SK-N-SH (cell line): ENCODE data around the gene LRFN4. TPM values are rescaled to one million over a fixed set of nuclear protein-coding genes. Genes with fewer than 3 reads are reported as not detected.

Experiments used
- CTCF ChIA-PET: fragments of 300-600, 350-600 bp; formaldehyde crosslinking; extraction: SDS; loops from one replicate; lab custom pipeline; 2021; lab: Yijun Ruan, JAX
- POLR2A ChIA-PET: fragments of 350-600 bp; sonication (Branson Sonifier 250); formaldehyde crosslinking; extraction: SDS; loops from one replicate; lab custom pipeline; 2020; ENCODE audit warnings: antibody characterized with exemption, inconsistent platforms; lab: Yijun Ruan, JAX
- DNase-seq: peaks from one replicate; pipeline ENCODE4 v3.0.0; 2012
- H2AFZ ChIP-seq: fragments of 200-600 bp; sonication (generic); 2 replicates; pipeline ENCODE4 v1.8.1; 2016; ENCODE audit warnings: antibody characterized with exemption, mild to moderate bottlenecking, low read depth
- H3F3A ChIP-seq: fragments of 200-600 bp; sonication (generic); replicated peaks from 2 replicates; pipeline ENCODE3; 2016; ENCODE audit warnings: antibody characterized with exemption, mild to moderate bottlenecking; ENCODE audit not compliant: insufficient read depth
- H3K27ac ChIP-seq, 2 experiments: fragments of 200-500 bp in 1 of 2; fragments of 200-600 bp in 1 of 2; sonication (Bioruptor generic) in 1 of 2; sonication (generic), shearing (Covaris generic) in 1 of 2; 2 replicates each; pipeline versions ENCODE4 v1.5.1 to v1.6.1; 2014 to 2016; ENCODE audit warnings: low read depth in 2 of 2, inconsistent platforms in 1 of 2, low read length in 1 of 2, mild to moderate bottlenecking in 1 of 2, mixed read lengths in 1 of 2
- H3K27me3 ChIP-seq: fragments of 200-600 bp; sonication (generic), shearing (Covaris generic); 2 replicates; pipeline ENCODE4 v1.6.1; 2016; ENCODE audit warnings: mixed run types; ENCODE audit not compliant: insufficient read depth
- H3K36me3 ChIP-seq, 2 experiments: fragments of 200-500 bp in 1 of 2; fragments of 200-600 bp in 1 of 2; sonication (Bioruptor generic) in 1 of 2; sonication (generic) in 1 of 2; replicated peaks in 1 of 2; 2 replicates each; pipeline versions ENCODE3 to v1.5.1; 2014 to 2016; ENCODE audit warnings: low read length in 1 of 2, mild to moderate bottlenecking in 1 of 2; ENCODE audit not compliant: insufficient read depth in 2 of 2, control insufficient read depth in 1 of 2
- H3K4me1 ChIP-seq, 2 experiments: fragments of 200-500 bp in 1 of 2; fragments of 200-600 bp in 1 of 2; sonication (Bioruptor generic) in 1 of 2; sonication (generic), shearing (Covaris generic) in 1 of 2; 2 replicates each; pipeline versions ENCODE4 v1.5.1 to v1.6.1; 2014 to 2016; ENCODE audit warnings: low read depth in 1 of 2, low read length in 1 of 2, mixed run types in 1 of 2; ENCODE audit not compliant: insufficient read depth in 2 of 2, control insufficient read depth in 1 of 2
- H3K4me2 ChIP-seq: fragments of 200-600 bp; sonication (generic), shearing (Covaris generic); 2 replicates; pipeline ENCODE4 v1.6.1; 2017; ENCODE audit warnings: mixed run types
- H3K4me3 ChIP-seq, 2 experiments: fragments of 200-500 bp in 1 of 2; fragments of 200-600 bp in 1 of 2; sonication (Bioruptor generic) in 1 of 2; sonication (generic), shearing (Covaris generic) in 1 of 2; 2 replicates each; pipeline versions ENCODE4 v1.5.1 to v1.8.1; 2014 to 2016; ENCODE audit warnings: low read depth in 2 of 2, inconsistent platforms in 1 of 2, low read length in 1 of 2, mild to moderate bottlenecking in 1 of 2, mixed read lengths in 1 of 2, moderate library complexity in 1 of 2
- H3K79me2 ChIP-seq: fragments of 200-600 bp; sonication (generic); 2 replicates; pipeline ENCODE4 v1.8.1; 2017; ENCODE audit warnings: mild to moderate bottlenecking; ENCODE audit not compliant: insufficient read depth
- H3K9ac ChIP-seq: fragments of 200-600 bp; sonication (generic); 2 replicates; pipeline ENCODE4 v1.6.1; 2017; ENCODE audit warnings: mixed run types
- H3K9me2 ChIP-seq: fragments of 200-600 bp; sonication (generic); 2 replicates; pipeline ENCODE4 v1.6.1; 2017; ENCODE audit warnings: mixed run types
- H3K9me3 ChIP-seq: fragments of 200-600 bp; sonication (generic); 2 replicates; pipeline ENCODE4 v1.6.1; 2017; ENCODE audit warnings: mixed run types, mild to moderate bottlenecking, moderate library complexity
- H4K20me1 ChIP-seq: fragments of 200-600 bp; sonication (generic); 2 replicates; pipeline ENCODE4 v1.6.1; 2017; ENCODE audit warnings: mild to moderate bottlenecking, mixed run types; ENCODE audit not compliant: insufficient read depth
- ELF1 ChIP-seq: IDR thresholded peaks from 2 replicates; pipeline ENCODE4 v1.4.0; 2012
- FOSL2 ChIP-seq: IDR thresholded peaks from 2 replicates; pipeline ENCODE4 v1.4.0; 2012; ENCODE audit warnings: low read depth, mild to moderate bottlenecking, moderate library complexity, borderline replicate concordance
- FOXJ3 ChIP-seq: sonication (generic); formaldehyde crosslinking; IDR thresholded peaks from 2 replicates; pipeline ENCODE4 v1.5.1; 2020; ENCODE audit warnings: mild to moderate bottlenecking, missing genetic modification reagents
- FOXM1 ChIP-seq: IDR thresholded peaks from 2 replicates; pipeline ENCODE4 v1.4.0; 2012; ENCODE audit warnings: low read depth, mild to moderate bottlenecking
- MXI1 ChIP-seq: IDR thresholded peaks from 2 replicates; pipeline ENCODE4 v1.6.1; 2012; ENCODE audit warnings: mild to moderate bottlenecking, low read depth, low read length, improper control_type of control experiment
- NFIC ChIP-seq: IDR thresholded peaks from 2 replicates; pipeline ENCODE4 v1.4.0; 2012; ENCODE audit warnings: borderline replicate concordance
- POLR2AphosphoS5 ChIP-seq: IDR thresholded peaks from 2 replicates; pipeline ENCODE4 v1.6.1; 2012; ENCODE audit warnings: low read depth, low read length
- RXRA ChIP-seq: IDR thresholded peaks from 2 replicates; pipeline ENCODE4 v1.4.0; 2012; ENCODE audit warnings: low read depth, mild to moderate bottlenecking, borderline replicate concordance
- SMC3 ChIP-seq: IDR thresholded peaks from 2 replicates; pipeline ENCODE4 v1.6.1; 2012; ENCODE audit warnings: low read depth, low read length, improper control_type of control experiment
- TAF1 ChIP-seq: IDR thresholded peaks from 2 replicates; pipeline ENCODE4 v1.6.1; 2012; ENCODE audit warnings: low read depth, mild to moderate bottlenecking, low read length, moderate library complexity, borderline replicate concordance
- TCF12 ChIP-seq: IDR thresholded peaks from 2 replicates; pipeline ENCODE4 v1.4.0; 2012
- WGBS: methylation state at CpG from one replicate; pipeline ENCODE4 v1.1.6; 2017; ENCODE audit warnings: low lambda C conversion rate; 5-methylcytosine and 5-hydroxymethylcytosine counted together
- polyA plus RNA-seq, 3 experiments: library from polyadenylated mRNA; depleted of rRNA; stranded (reverse); fragments of >200 nt; gene quantifications; 2 replicates each; pipeline ENCODE4 v1.2.3, GENCODE V29; 2012
- TF ChIP-seq, protein P1 (sequence below): IDR thresholded peaks from 2 replicates; pipeline ENCODE4 v1.4.0; 2012; ENCODE audit warnings: low read depth, borderline replicate concordance
- TF ChIP-seq, protein P2 (sequence below): fragments of 200-600 bp; sonication (generic); IDR thresholded peaks from 2 replicates; pipeline ENCODE4 v1.6.1; 2017; ENCODE audit warnings: antibody characterized with exemption, mild to moderate bottlenecking, moderate library complexity
- TF ChIP-seq, protein P3 (sequence below): fragments of 150-350 bp; IDR thresholded peaks from 2 replicates; pipeline ENCODE4 v1.6.1; 2017; ENCODE audit warnings: antibody characterized with exemption, low read length, low read depth, borderline replicate concordance

LRFN4 gene
- polyA plus RNA-seq, 1 of the 3 experiments (the other 2 are of a cell fraction): 15.9 TPM

GRCh38 chr11:66834943-66835342 lies 21.9 kb upstream of the LRFN4 start:
- no peak overlapping the region for H3K4me2 ChIP-seq
- no peak overlapping the region for H3K4me3 ChIP-seq
- WGBS: 90% methylated on average over 5 of the region's 5 CpGs
- peaks cover 12 to 16% of the 10 kb centered on the region in 2 experiments for H3K36me3 ChIP-seq
- CTCF ChIA-PET: interaction anchor here (0.6 to 4.0 kb wide), 38 partner anchors 8 to 449 kb away, joined by 3 to 52 read pairs (median 4); partner anchors contain the start of genes C11orf86, CTSF, RBM4 and RCE1
- DNase-seq: no peak
- TF ChIP-seq POLR2AphosphoS5 (no peak), ELF1 (no peak), FOXJ3 (CRISPR knock-in tag) (no peak), TAF1 (no peak), NFIC (no peak), FOXM1 (no peak), FOSL2 (no peak), TCF12 (no peak), RXRA (no peak), MXI1 (no peak), SMC3 (no peak)
- TF ChIP-seq, protein P1, sequence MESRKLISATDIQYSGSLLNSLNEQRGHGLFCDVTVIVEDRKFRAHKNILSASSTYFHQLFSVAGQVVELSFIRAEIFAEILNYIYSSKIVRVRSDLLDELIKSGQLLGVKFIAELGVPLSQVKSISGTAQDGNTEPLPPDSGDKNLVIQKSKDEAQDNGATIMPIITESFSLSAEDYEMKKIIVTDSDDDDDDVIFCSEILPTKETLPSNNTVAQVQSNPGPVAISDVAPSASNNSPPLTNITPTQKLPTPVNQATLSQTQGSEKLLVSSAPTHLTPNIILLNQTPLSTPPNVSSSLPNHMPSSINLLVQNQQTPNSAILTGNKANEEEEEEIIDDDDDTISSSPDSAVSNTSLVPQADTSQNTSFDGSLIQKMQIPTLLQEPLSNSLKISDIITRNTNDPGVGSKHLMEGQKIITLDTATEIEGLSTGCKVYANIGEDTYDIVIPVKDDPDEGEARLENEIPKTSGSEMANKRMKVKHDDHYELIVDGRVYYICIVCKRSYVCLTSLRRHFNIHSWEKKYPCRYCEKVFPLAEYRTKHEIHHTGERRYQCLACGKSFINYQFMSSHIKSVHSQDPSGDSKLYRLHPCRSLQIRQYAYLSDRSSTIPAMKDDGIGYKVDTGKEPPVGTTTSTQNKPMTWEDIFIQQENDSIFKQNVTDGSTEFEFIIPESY: no peak
- TF ChIP-seq, protein P2, sequence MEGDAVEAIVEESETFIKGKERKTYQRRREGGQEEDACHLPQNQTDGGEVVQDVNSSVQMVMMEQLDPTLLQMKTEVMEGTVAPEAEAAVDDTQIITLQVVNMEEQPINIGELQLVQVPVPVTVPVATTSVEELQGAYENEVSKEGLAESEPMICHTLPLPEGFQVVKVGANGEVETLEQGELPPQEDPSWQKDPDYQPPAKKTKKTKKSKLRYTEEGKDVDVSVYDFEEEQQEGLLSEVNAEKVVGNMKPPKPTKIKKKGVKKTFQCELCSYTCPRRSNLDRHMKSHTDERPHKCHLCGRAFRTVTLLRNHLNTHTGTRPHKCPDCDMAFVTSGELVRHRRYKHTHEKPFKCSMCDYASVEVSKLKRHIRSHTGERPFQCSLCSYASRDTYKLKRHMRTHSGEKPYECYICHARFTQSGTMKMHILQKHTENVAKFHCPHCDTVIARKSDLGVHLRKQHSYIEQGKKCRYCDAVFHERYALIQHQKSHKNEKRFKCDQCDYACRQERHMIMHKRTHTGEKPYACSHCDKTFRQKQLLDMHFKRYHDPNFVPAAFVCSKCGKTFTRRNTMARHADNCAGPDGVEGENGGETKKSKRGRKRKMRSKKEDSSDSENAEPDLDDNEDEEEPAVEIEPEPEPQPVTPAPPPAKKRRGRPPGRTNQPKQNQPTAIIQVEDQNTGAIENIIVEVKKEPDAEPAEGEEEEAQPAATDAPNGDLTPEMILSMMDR: no peak
- TF ChIP-seq, protein P3, sequence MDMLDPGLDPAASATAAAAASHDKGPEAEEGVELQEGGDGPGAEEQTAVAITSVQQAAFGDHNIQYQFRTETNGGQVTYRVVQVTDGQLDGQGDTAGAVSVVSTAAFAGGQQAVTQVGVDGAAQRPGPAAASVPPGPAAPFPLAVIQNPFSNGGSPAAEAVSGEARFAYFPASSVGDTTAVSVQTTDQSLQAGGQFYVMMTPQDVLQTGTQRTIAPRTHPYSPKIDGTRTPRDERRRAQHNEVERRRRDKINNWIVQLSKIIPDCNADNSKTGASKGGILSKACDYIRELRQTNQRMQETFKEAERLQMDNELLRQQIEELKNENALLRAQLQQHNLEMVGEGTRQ: no peak
- TF ChIP-seq, all 33 proteins: peak for 0
- no peaks in the 10 kb centered on the region for H3K9me2 ChIP-seq
- peaks cover 6% of the 10 kb centered on the region; the same call in 1 of the 2 replicates for H3K79me2 ChIP-seq
- H3F3A ChIP-seq: peaks cover 28% of the 10 kb centered on the region
- H4K20me1 ChIP-seq: no peaks in the 10 kb centered on the region
- H3K27ac ChIP-seq: no peak overlapping the region
- POLR2A ChIA-PET: interaction anchor here (0.7 kb wide), 1 partner anchor 157 kb away, joined by 4 read pairs; no protein-coding TSS in a partner anchor
- no peaks in the 10 kb centered on the region for H3K27me3 ChIP-seq
- peaks cover 0 to 5% of the 10 kb centered on the region in 2 experiments; a peak in 1 of 4 replicates for H3K4me1 ChIP-seq
- H3K9me3 ChIP-seq: no peaks in the 10 kb centered on the region
- H2AFZ ChIP-seq: no peak overlapping the region
- no peak overlapping the region for H3K9ac ChIP-seq
